Brain microvascular endothelial cell (primary cell): ENCODE measurements around the gene IZUMO4.

Experiments used
- DNase-seq: peaks from one replicate; pipeline ENCODE4 v3.0.0-alpha.2; 2020
- H3K27ac ChIP-seq: fragments of 250-450 bp; sonication (Bioruptor Pico); 2 replicates; pipeline ENCODE4 v1.5.1; 2020; ENCODE audit warnings: mild to moderate bottlenecking, moderate library complexity
- H3K27me3 ChIP-seq: fragments of 250-450 bp; sonication (Bioruptor Pico); replicated peaks from 2 replicates; pipeline ENCODE4 v1.5.1; 2020; ENCODE audit warnings: mild to moderate bottlenecking
- H3K36me3 ChIP-seq: fragments of 250-450 bp; sonication (Bioruptor Pico); replicated peaks from 2 replicates; pipeline ENCODE4 v1.5.1; 2020; ENCODE audit warnings: mild to moderate bottlenecking
- H3K4me3 ChIP-seq: 2 replicates; pipeline ENCODE4 v1.5.1; 2011; ENCODE audit warnings: low read depth, mild to moderate bottlenecking, control low read depth, low read length, moderate library complexity
- in situ Hi-C: cut with HindIII; loops from 2 replicates; pipeline ENCODE4 v1.10.0; 2017; ENCODE audit warnings: low sequenced_read_pairs, low pct_ligation_motif_present
- TF ChIP-seq, protein P1 (sequence below): IDR thresholded peaks from 2 replicates; pipeline ENCODE4 v1.5.1; 2011; ENCODE audit warnings: low read depth, mild to moderate bottlenecking, moderate library complexity, low read length, control low read depth, inconsistent platforms; ENCODE audit errors: missing control alignments

IZUMO4 gene

DNA sequence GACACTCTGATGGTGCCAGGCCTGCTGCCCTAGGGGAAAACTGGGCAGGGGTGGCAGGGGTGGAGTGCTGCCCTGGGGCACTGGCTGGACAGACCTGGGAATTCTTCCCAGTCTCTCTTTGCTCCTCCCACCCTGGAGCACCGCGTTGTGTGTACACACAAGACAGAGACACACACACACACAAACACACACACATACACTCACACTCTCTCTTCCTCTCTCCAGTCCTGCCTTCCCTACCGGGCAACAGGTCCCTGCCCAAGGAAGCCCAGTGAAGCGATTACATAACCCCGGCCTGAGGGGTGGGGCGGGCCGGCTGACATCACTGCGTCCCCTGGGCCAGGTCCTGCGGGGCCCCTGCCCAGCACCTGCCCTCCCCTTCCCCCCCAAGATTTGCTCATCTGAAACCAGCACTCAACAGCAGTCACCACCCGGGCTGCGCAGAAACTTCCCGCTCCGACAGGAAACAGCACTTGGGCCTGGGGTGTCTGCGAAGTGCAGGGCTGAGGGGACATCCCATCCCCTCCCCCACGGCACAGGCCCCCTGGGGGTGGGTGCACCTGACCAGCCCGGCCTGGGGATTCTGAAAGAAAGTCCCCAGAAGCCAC, 46.9 kb upstream of the IZUMO4 start:
- Histone ChIP-seq H3K4me3 (peak overlapping the region; percentile 80), H3K36me3 (peaks cover 16% of the 10 kb centered on the region), H3K27me3 (no peaks in the 10 kb centered on the region), H3K27ac (no peak overlapping the region)
- TF ChIP-seq, protein P1, sequence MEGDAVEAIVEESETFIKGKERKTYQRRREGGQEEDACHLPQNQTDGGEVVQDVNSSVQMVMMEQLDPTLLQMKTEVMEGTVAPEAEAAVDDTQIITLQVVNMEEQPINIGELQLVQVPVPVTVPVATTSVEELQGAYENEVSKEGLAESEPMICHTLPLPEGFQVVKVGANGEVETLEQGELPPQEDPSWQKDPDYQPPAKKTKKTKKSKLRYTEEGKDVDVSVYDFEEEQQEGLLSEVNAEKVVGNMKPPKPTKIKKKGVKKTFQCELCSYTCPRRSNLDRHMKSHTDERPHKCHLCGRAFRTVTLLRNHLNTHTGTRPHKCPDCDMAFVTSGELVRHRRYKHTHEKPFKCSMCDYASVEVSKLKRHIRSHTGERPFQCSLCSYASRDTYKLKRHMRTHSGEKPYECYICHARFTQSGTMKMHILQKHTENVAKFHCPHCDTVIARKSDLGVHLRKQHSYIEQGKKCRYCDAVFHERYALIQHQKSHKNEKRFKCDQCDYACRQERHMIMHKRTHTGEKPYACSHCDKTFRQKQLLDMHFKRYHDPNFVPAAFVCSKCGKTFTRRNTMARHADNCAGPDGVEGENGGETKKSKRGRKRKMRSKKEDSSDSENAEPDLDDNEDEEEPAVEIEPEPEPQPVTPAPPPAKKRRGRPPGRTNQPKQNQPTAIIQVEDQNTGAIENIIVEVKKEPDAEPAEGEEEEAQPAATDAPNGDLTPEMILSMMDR = no peak
- in situ Hi-C loops = no loop called here
- peak; percentile 54 for DNase-seq

DNA sequence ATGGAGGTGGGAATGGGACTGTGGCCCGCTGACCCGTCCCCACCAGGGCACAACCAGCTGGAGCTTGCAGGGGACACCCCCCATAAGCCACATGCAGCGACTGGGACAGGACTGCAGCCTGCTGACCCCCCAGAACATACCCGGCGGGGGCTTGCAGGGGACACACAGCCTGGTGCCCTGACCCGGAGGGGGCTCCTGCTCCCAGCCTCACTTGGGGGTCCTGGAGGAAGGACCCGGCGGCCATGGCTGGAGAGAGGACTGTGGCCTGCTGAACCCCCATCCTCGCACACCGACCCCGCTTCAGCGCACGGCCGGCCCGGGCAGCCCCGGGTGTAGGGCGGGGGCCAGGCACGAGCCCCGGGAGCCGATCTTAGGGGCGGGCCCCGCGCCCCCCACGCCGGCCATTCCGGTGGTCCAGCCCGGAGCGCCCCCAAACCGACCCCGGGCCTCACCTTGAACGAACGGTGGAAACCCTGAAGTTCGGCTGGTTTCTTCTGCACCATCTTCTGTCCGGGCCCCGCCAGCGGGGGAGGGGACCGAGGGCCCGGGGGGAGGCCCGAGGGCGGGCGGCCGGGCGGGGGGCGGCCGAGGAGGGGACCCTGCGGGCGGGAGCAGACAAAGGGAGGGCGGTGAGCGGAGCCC, 46.2 kb upstream of the IZUMO4 start:
- no peak for DNase-seq
- peaks cover 10% of the 10 kb centered on the region for H3K36me3 ChIP-seq
- H3K4me3 ChIP-seq = peak overlapping the region; percentile 80
- TF ChIP-seq, protein P1 = no peak
- no peaks in the 10 kb centered on the region for H3K27me3 ChIP-seq
- no peak overlapping the region for H3K27ac ChIP-seq
- in situ Hi-C loops = no loop called here

DNA sequence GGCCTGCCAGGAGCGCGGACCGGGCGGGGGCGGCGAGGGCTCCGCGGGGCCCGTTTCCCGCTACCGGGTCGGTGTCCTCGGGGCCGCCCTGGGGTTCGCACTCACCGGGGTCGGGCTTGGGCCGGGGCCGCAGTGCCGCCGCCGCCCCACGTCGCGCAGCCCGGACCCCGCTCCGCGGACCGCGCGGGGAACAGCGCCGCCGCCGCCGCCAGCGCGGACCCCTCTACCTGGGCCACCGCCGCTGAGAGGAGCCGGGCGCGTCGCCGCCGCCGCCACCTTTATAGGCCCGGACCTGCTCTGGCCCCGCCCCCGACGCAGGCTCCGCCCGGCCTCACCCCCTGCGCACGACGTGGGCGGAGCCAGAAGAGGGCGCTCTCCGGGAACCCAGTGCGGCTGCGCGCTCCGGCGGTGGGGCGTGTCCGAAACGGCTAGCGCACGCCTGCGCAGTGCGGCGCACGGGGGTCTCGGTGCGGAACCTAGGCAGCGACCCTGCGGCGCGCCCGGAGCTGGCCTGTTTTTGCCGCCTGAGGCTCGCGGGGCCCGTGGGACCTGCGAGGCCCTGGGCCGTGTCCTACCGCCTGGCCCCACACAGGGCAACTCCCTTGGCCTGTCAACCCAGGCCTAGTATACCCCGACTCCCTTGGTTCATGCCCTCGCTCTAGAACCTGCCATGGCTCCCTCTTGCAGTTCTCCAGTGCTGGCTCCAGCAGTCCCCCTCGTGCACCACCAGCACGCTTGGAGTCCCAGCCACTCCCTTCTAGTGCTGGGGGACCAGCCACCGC, 45.5 kb upstream of the IZUMO4 start, which contains the start of gene MKNK2:
MKNK2 (minus strand) TSS at position 254 of the 782 bp plus-strand sequence. CDS start 393 bp downstream, outside the sequence.
- peaks cover 3% of the 10 kb centered on the region for H3K36me3 ChIP-seq
- H3K27me3 ChIP-seq = no peaks in the 10 kb centered on the region
- H3K27ac ChIP-seq = peak within 1 kb of the TSS; percentile 32
- TF ChIP-seq, protein P1 = peak; percentile 50
- in situ Hi-C loops = no loop called here
- peak within 1 kb of the TSS; percentile 80 for H3K4me3 ChIP-seq
- DNase-seq = peak; percentile 62

DNA sequence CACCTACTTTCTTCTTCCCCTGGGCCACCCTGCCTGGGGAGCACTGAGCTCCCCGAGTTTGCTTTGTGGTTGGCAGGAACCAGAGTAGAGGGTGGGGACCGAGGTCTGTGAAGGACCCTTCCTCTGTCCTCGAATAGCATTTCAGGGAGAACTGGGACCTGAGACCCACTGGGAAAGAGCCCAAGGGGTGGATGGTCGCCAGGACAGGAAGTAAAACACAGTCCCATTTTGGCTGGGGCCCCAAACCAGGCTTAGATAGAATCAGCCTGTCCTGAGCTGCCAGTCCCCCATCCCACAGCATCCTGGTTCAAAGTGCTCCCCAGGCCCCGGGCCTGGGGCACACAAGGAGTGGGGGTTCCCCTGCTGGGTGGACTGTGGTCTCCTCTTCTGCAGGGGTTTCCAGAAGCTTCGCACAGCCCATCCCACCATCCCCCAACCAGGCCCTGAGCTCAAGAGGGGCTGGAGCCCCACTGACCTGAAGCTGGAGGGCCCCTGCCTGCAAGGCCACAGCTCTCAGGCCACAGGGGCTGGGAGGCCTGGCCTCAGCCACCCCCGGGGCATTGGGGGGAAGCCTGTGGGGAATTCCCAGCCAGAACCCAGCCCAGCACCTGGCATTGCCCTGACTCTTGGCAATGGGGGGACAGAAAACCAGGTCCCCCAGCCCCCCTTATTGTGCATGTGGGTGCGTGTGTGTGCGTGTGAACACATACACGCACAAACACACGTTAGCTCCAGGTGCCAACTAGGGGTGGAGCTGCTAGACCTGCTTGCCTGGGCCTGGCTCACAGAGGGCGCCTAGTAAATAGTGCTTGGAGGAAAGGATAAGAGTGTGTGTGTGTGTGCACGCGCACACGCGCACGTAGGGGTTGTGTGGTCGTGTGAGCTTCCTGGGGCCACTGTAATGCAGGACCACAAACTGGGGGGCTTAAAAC, 44.7 kb upstream of the IZUMO4 start:
- Histone ChIP-seq H3K27me3 (no peaks in the 10 kb centered on the region), H3K27ac (no peak overlapping the region), H3K36me3 (no peaks in the 10 kb centered on the region), H3K4me3 (no peak overlapping the region)
- in situ Hi-C loops = no loop called here
- TF ChIP-seq, protein P1 = no peak
- no peak for DNase-seq

DNA sequence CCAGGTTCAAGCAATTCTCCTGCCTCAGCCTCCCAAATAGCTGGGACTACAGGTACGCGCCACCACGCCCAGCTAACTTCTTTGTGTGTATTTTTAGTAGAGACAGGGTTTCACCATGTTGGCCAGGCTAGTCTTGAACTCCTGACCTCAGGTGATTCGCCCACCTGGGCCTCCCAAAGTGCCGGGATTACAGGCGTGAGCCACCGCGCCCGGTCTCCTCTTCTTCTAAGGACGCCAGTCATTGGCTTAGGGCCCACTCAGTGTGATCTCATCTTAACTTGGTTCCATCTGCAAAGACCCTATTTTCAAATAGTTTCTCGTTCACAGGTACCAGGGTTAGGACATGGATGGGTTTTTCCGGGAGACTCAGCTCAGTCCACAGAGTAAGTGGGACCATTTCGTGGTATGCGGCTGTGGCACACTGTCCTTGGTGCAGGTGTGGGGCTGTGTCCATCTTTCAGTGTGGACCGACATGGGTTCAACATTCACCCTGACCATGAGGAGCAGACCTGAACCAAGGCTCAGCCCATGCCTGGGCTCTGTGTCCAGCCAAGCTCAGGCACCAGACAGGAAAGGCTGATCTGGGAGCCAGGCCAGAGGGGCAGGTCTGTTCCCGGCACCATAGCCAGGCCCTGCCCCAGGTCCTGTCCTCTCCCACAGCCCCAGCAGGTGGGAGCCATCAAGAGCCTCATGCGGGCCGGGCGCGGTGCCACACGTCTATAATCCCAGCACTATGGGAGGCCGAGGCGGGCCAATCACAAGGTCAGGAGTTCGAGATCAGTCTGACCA, 42.9 kb upstream of the IZUMO4 start:
- in situ Hi-C loops = no loop called here
- H3K36me3 ChIP-seq = no peaks in the 10 kb centered on the region
- H3K27me3 ChIP-seq = no peaks in the 10 kb centered on the region
- no peak for DNase-seq
- H3K27ac ChIP-seq = no peak overlapping the region
- no peak overlapping the region for H3K4me3 ChIP-seq
- TF ChIP-seq, protein P1 = no peak
